Motor neuron (in vitro differentiated cells): ENCODE measurements around the gene FARP2. TPM values are rescaled to one million over a fixed set of nuclear protein-coding genes. Genes with fewer than 3 reads are reported as not detected.
"Not testable (repeated sequence)": the region's sequence is repeated elsewhere in the genome, so short reads cannot be mapped to it uniquely, and the experiment has no call there.

Source experiments
- ATAC-seq, 8 experiments: fragments of 200-7000 bp; cut with Tn5 transposase; replicated peaks in 6 of 8; 2 replicates each; pipeline ENCODE4 v1.8.0; 2021; ENCODE audit warnings: mild to moderate bottlenecking in 8 of 8, moderate library complexity in 8 of 8
- H3K27ac ChIP-seq, 2 donors: fragments of 250-450 bp; sonication (Bioruptor Pico); 2 replicates each; pipeline ENCODE4 v1.9.0; 2021; ENCODE audit warnings: antibody characterized with exemption in 2 of 2, mild to moderate bottlenecking in 2 of 2, moderate library complexity in 1 of 2
- H3K4me1 ChIP-seq, 2 donors: fragments of 250-450 bp; sonication (Bioruptor Pico); replicated peaks in 1 of 2; 2 replicates each; pipeline ENCODE4 v1.6.1; 2021; ENCODE audit warnings: antibody characterized with exemption in 2 of 2, mild to moderate bottlenecking in 2 of 2, moderate library complexity in 1 of 2
- H3K4me3 ChIP-seq, 5 donors: fragments of 250-450 bp; sonication (Bioruptor Pico); 2 replicates each; pipeline ENCODE4 v1.9.0; 2021; ENCODE audit warnings: antibody characterized with exemption in 5 of 5, mild to moderate bottlenecking in 5 of 5, moderate library complexity in 4 of 5
- WGBS, 10 experiments: fragments of 450-650 bp; shearing (Covaris generic); methylation state at CpG; one replicate each; pipeline ENCODE4 v1.0.0; 2022; 5-methylcytosine and 5-hydroxymethylcytosine counted together
- in situ Hi-C, 9 experiments: fragments of 400-800 bp; cut with MboI; loops; one replicate each; pipeline ENCODE4 v1.15.0; 2021; ENCODE audit warnings: low sequenced_read_pairs in 9 of 9, low pct_unique_long_range_greater_than_20kb in 2 of 9; ENCODE audit not compliant: unreplicated experiment in 9 of 9
- total RNA-seq, 8 experiments: library from RNA; unstranded; fragments of 300-600 nt; gene quantifications; 2 replicates each; pipeline versions ENCODE4 v1.2.3 to v1.2.4, GENCODE V29; 2022

FARP2 gene
- total RNA-seq, 8 experiments from 2014 or later: 11.9 to 41.2 (median 22.8) TPM

- peak; percentile 22 to 62 (median 54) for ATAC-seq
- H3K27ac ChIP-seq: peak within 1 kb of the TSS; percentile 99
- WGBS, 10 experiments: 0 to 10% (median 0%) methylated on average over 1 to 8 of the region's 75 CpGs; no CpG with 5 or more reads in 4 of the 10 experiments
- peaks cover 19 to 25% of the 10 kb centered on the region in 2 donors for H3K4me1 ChIP-seq
- in situ Hi-C loops: no loop called here
- H3K4me3 ChIP-seq: peak within 1 kb of the TSS; percentile 78 to 94 (median 87)
Observed at GRCh38 chr2:241315879-241316631, 40.0 kb upstream of the FARP2 start, which contains the start of gene SEPTIN2. TSS of gene SEPTIN2 (plus strand) at chr2:241315925. CDS start at chr2:241324233, 8,308 bp downstream.

- Histone ChIP-seq H3K4me1 (peaks cover 19 to 26% of the 10 kb centered on the region in 2 donors), H3K27ac (peak overlapping the region; percentile 89 to 99), H3K4me3 (peak overlapping the region; percentile 78 to 94 (median 87))
- ATAC-seq: no peak
- in situ Hi-C loops: no loop called here
- 0 to 38% (median 0%) methylated on average over 2 to 4 of the region's 4 CpGs; no CpG with 5 or more reads in 1 of the 10 experiments for WGBS, 10 experiments
Observed at GRCh38 chr2:241316825-241317224, 39.3 kb upstream of the FARP2 start.

- peak overlapping the region; percentile 78 to 94 (median 87) for H3K4me3 ChIP-seq
- 0 to 53% (median 16%) methylated on average over 1 to 4 of the region's 4 CpGs; no CpG with 5 or more reads in 3 of the 10 experiments for WGBS, 10 experiments
- no peak overlapping the region for H3K27ac ChIP-seq
Observed at GRCh38 chr2:241317391-241317790, 38.7 kb upstream of the FARP2 start.

GRCh38 chr2:241318830-241319229, 37.3 kb upstream of the FARP2 start:
- 60 to 100% (median 92%) methylated on average over 2 to 6 of the region's 6 CpGs; no CpG with 5 or more reads in 3 of the 10 experiments for WGBS, 10 experiments
- ATAC-seq, H3K4me3 ChIP-seq, H3K27ac ChIP-seq, in situ Hi-C loops: not testable (repeated sequence)
- peaks cover 15 to 25% of the 10 kb centered on the region in 2 donors for H3K4me1 ChIP-seq

More at GRCh38 chr2:241317391-241317790, 38.7 kb upstream of the FARP2 start:
- in situ Hi-C loops: no loop called here
- ATAC-seq: no peak
- H3K4me1 ChIP-seq: peaks cover 19 to 26% of the 10 kb centered on the region in 2 donors

GRCh38 chr2:241320394-241320793, 35.7 kb upstream of the FARP2 start:
- no peak for ATAC-seq
- H3K4me3 ChIP-seq: no peak overlapping the region
- WGBS, 10 experiments: 83 to 100% (median 94%) methylated on average over 1 to 8 of the region's 8 CpGs; no CpG with 5 or more reads in 1 of the 10 experiments

GRCh38 chr2:241321033-241321432, 35.1 kb upstream of the FARP2 start:
- ATAC-seq: no peak
- Histone ChIP-seq H3K4me3 (no peak overlapping the region), H3K27ac (no peak overlapping the region), H3K4me1 (peaks cover 10 to 20% of the 10 kb centered on the region in 2 donors)
- in situ Hi-C loops: no loop called here
- WGBS, 10 experiments: 27 to 100% (median 86%) methylated on average over 1 of the region's 1 CpG

More at GRCh38 chr2:241320394-241320793, 35.7 kb upstream of the FARP2 start:
- peaks cover 10 to 20% of the 10 kb centered on the region in 2 donors for H3K4me1 ChIP-seq
- H3K27ac ChIP-seq: no peak overlapping the region
- in situ Hi-C loops: no loop called here

GRCh38 chr2:241321886-241322285, 34.2 kb upstream of the FARP2 start:
- in situ Hi-C loops: no loop called here
- ATAC-seq: no peak
- Histone ChIP-seq H3K4me3 (no peak overlapping the region), H3K27ac (no peak overlapping the region), H3K4me1 (peaks cover 10 to 20% of the 10 kb centered on the region in 2 donors)
- 33 to 100% (median 89%) methylated on average over 1 of the region's 1 CpG; no CpG with 5 or more reads in 5 of the 10 experiments for WGBS, 10 experiments

- in situ Hi-C loops: no loop called here
- 43 to 93% (median 83%) methylated on average over 1 to 5 of the region's 5 CpGs for WGBS, 10 experiments
Observed at GRCh38 chr2:241323778-241324177, 32.3 kb upstream of the FARP2 start.

GRCh38 chr2:241324775-241325174, 31.3 kb upstream of the FARP2 start:
- H3K27ac ChIP-seq: no peak overlapping the region
- peaks cover under 1 to 12% of the 10 kb centered on the region in 2 donors for H3K4me1 ChIP-seq
- no peak for ATAC-seq
- in situ Hi-C loops: no loop called here
- H3K4me3 ChIP-seq: no peak overlapping the region

More at GRCh38 chr2:241323778-241324177, 32.3 kb upstream of the FARP2 start:
- Histone ChIP-seq H3K27ac (no peak overlapping the region), H3K4me1 (peaks cover 3 to 12% of the 10 kb centered on the region in 2 donors), H3K4me3 (no peak overlapping the region)
- no peak for ATAC-seq

- Histone ChIP-seq H3K4me1 (peaks cover 0 to 8% of the 10 kb centered on the region in 2 donors), H3K27ac (no peak overlapping the region), H3K4me3 (no peak overlapping the region)
- WGBS, 10 experiments: 83 to 100% (median 100%) methylated on average over 1 of the region's 1 CpG; no CpG with 5 or more reads in 2 of the 10 experiments
- in situ Hi-C loops: no loop called here
- no peak for ATAC-seq
Observed at GRCh38 chr2:241325257-241325656, 30.8 kb upstream of the FARP2 start.

- peak in 2 of 8 experiments; percentile 33 to 68 for ATAC-seq
- in situ Hi-C loops: no loop called here
- no peak overlapping the region for H3K4me3 ChIP-seq
- WGBS, 10 experiments: 86 to 98% (median 93%) methylated on average over 3 to 11 of the region's 11 CpGs
- no peak overlapping the region for H3K27ac ChIP-seq
- H3K4me1 ChIP-seq: no peaks in the 10 kb centered on the region
Observed at GRCh38 chr2:241329669-241330615, 26.1 kb upstream of the FARP2 start.

GRCh38 chr2:241330616-241330981, 25.5 kb upstream of the FARP2 start:
- in situ Hi-C loops: no loop called here
- no peak for ATAC-seq
- Histone ChIP-seq H3K4me3 (no peak overlapping the region), H3K4me1 (no peaks in the 10 kb centered on the region), H3K27ac (no peak overlapping the region)
- WGBS, 10 experiments: 93 to 100% (median 97%) methylated on average over 2 to 4 of the region's 4 CpGs

- WGBS, 10 experiments: 77 to 100% (median 100%) methylated on average over 1 to 2 of the region's 2 CpGs; no CpG with 5 or more reads in 2 of the 10 experiments
- Histone ChIP-seq H3K27ac (no peak overlapping the region), H3K4me1 (no peaks in the 10 kb centered on the region), H3K4me3 (no peak overlapping the region)
- ATAC-seq: no peak
- in situ Hi-C loops: no loop called here
Observed at GRCh38 chr2:241334813-241335212, 21.3 kb upstream of the FARP2 start.
